NCI-H128 (cell line): ENCODE results near the gene ANKRD12.

Source experiments
- DNase-seq: peaks from one replicate; lab custom pipeline; 2025; ENCODE audit not compliant: unreplicated experiment; lab: John Stamatoyannopoulos, UW

The ANKRD12 gene

DNA sequence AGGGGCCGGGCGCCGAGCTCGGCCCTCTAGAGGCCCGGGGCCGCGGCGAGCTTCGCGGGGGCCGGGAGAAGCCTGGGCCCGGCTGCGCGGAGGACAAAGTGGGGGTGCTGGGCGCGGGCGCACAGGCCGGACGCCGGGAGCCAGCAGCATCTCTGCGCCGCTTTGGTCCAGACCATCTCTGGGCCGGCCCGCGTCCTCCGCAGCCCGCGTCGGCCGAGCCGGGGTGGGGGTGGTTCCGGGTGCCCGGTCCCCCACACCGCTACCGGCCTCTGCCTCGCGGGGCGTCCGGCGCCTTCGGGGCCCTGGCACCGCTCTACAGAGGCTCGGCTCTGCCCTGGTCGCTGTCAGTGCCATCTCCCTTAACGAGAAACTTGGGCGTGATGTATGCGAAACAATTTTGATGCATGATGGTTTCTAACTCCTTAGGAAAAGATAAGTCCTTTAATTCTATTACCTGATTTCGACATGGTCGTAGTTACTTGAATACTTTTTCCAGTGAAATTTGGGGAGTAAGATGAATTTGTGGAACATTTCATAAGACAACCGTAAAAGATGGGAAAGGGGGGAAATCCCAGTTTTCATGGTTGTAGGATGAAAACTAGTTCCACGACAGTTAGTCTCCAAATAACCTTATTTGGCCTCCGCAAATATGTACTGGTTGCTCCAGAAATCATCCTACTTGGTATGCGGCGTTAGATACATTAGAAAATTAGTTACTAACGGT lies 198.6 kb downstream of the ANKRD12 start:
- no peak for DNase-seq
